Measurements from ENCODE around the gene CASP8. TPM values are rescaled to one million over a fixed set of nuclear protein-coding genes. Genes with fewer than 3 reads are reported as not detected.

CASP8 gene
- total RNA-seq, 1 donor from 2014 or later, result 10.4 TPM

GRCh38 chr2:201329409-201329808 lies 69.1 kb downstream of the CASP8 start:
- no peak for DNase-seq (ENCODE audit: low read depth)

Other genes with a start within 250 kb of the CASP8 start
- gene HYCC2, start 188.9 kb upstream of the CASP8 start, total RNA-seq, result 5.3 and 9.9 TPM in 2 replicates
- 87.0 and 93.9 TPM in 2 replicates for gene NDUFB3, start 188.5 kb upstream of the CASP8 start, total RNA-seq
- gene CFLAR, start 144.4 kb upstream of the CASP8 start, total RNA-seq, result 45.4 and 54.0 TPM in 2 replicates
- gene CASP10, start 77.4 kb upstream of the CASP8 start, total RNA-seq, result 0.48 TPM in 1 of 2 replicates, not detected in the other
- 1.8 and 2.4 TPM in 2 replicates for gene FLACC1, start 96.8 kb downstream of the CASP8 start, total RNA-seq
- gene TRAK2, start 190.9 kb downstream of the CASP8 start, total RNA-seq, result 34.3 and 47.9 TPM in 2 replicates
- 219 and 254 TPM in 2 replicates for gene STRADB, start 191.2 kb downstream of the CASP8 start, total RNA-seq